ENCODE results near the gene SLC20A1. TPM values are rescaled to one million over a fixed set of nuclear protein-coding genes. Genes with fewer than 3 reads are reported as not detected.

The SLC20A1 gene
- total RNA-seq, result 10 to 100 TPM; 26.1 to 46.8 (median 42.6) TPM

- H3K9me3 ChIP-seq, result no peaks in the 10 kb centered on the region
- peak; percentile 93 for DNase-seq (ENCODE audit: low spot score in 2 of 2)
- H3K36me3 ChIP-seq, result no peaks in the 10 kb centered on the region
- intact Hi-C loops (cut with DNase I; ENCODE audit: low total_unique reads), result no loop called here
- H3K4me1 ChIP-seq, result no peaks in the 10 kb centered on the region
- peak in 2 of 3 donors; percentile 41 to 58 for TF ChIP-seq CTCF (IDR thresholded peaks at IDR 0.05)
- peak; percentile 74 to 84 (median 82) for TF ChIP-seq POLR2AphosphoS5 (IDR thresholded peaks at IDR 0.05)
- peak; percentile 90 for TF ChIP-seq POLR2A (IDR thresholded peaks at IDR 0.05)
- peak within 1 kb of the TSS; percentile 94 to 97 for H3K27ac ChIP-seq
- peak within 1 kb of the TSS; percentile 86 to 91 (median 91) for H3K4me3 ChIP-seq
- H3K27me3 ChIP-seq, result no peaks in the 10 kb centered on the region
These were observed at the start of gene SLC20A1 for GRCh38 chr2:112645310-112646101. Gene SLC20A1 (plus strand): TSS chr2:112645939. CDS start chr2:112646829, 890 bp downstream.

GRCh38 chr2:112597537-112598322, 48.0 kb upstream of the SLC20A1 start:
- H3K27me3 ChIP-seq, result no peaks in the 10 kb centered on the region
- no peaks in the 10 kb centered on the region for H3K36me3 ChIP-seq
- intact Hi-C loops (cut with DNase I; ENCODE audit: low total_unique reads), result loop anchor here (10.0 kb wide), 1 partner anchor 127 kb away; the partner anchor contains the start of gene NT5DC4
- no peaks in the 10 kb centered on the region for H3K4me1 ChIP-seq
- no peak overlapping the region for H3K4me3 ChIP-seq
- TF ChIP-seq POLR2A (IDR thresholded peaks at IDR 0.05), result no peak
- TF ChIP-seq CTCF (IDR thresholded peaks at IDR 0.05), result no peak
- TF ChIP-seq POLR2AphosphoS5 (IDR thresholded peaks at IDR 0.05), result no peak
- no peak for DNase-seq (ENCODE audit: low spot score in 2 of 2)
- no peaks in the 10 kb centered on the region for H3K9me3 ChIP-seq
- H3K27ac ChIP-seq, result no peak overlapping the region

GRCh38 chr2:112600634-112601033, 45.1 kb upstream of the SLC20A1 start:
- Histone ChIP-seq H3K4me1 (no peaks in the 10 kb centered on the region), H3K9me3 (no peaks in the 10 kb centered on the region), H3K4me3 (no peak overlapping the region), H3K27ac (no peak overlapping the region), H3K27me3 (no peaks in the 10 kb centered on the region), H3K36me3 (no peaks in the 10 kb centered on the region)
- TF ChIP-seq CTCF (IDR thresholded peaks at IDR 0.05), result no peak
- TF ChIP-seq POLR2A (IDR thresholded peaks at IDR 0.05), result no peak
- TF ChIP-seq POLR2AphosphoS5 (IDR thresholded peaks at IDR 0.05), result no peak
- DNase-seq (ENCODE audit: low spot score in 2 of 2), result no peak
- intact Hi-C loops (cut with DNase I; ENCODE audit: low total_unique reads), result no loop called here

GRCh38 chr2:112601754-112602153, 44.0 kb upstream of the SLC20A1 start:
- DNase-seq (ENCODE audit: low spot score in 2 of 2), result no peak
- intact Hi-C loops (cut with DNase I; ENCODE audit: low total_unique reads), result no loop called here
- Histone ChIP-seq H3K27ac (no peak overlapping the region), H3K4me1 (no peaks in the 10 kb centered on the region), H3K27me3 (no peaks in the 10 kb centered on the region), H3K9me3 (no peaks in the 10 kb centered on the region), H3K36me3 (no peaks in the 10 kb centered on the region), H3K4me3 (no peak overlapping the region)
- TF ChIP-seq POLR2A (IDR thresholded peaks at IDR 0.05), result no peak
- no peak for TF ChIP-seq CTCF (IDR thresholded peaks at IDR 0.05)
- no peak for TF ChIP-seq POLR2AphosphoS5 (IDR thresholded peaks at IDR 0.05)

- no peaks in the 10 kb centered on the region for H3K4me1 ChIP-seq
- no peak overlapping the region for H3K4me3 ChIP-seq
- no peaks in the 10 kb centered on the region for H3K36me3 ChIP-seq
- TF ChIP-seq POLR2AphosphoS5 (IDR thresholded peaks at IDR 0.05), result no peak
- no peak for TF ChIP-seq POLR2A (IDR thresholded peaks at IDR 0.05)
- no peak for TF ChIP-seq CTCF (IDR thresholded peaks at IDR 0.05)
- no peaks in the 10 kb centered on the region for H3K27me3 ChIP-seq
- intact Hi-C loops (cut with DNase I; ENCODE audit: low total_unique reads), result no loop called here
- DNase-seq (ENCODE audit: low spot score in 2 of 2), result no peak
- no peak overlapping the region for H3K27ac ChIP-seq
- no peaks in the 10 kb centered on the region for H3K9me3 ChIP-seq
These were observed 42.8 kb upstream of the SLC20A1 start for GRCh38 chr2:112602917-112603316.
